GM21390 (cell line): ENCODE results near the gene TRAK1.
A peak's percentile ranks its signal among the peaks of the same experiment; 100 is the strongest.

Experiments used
- ATAC-seq: cut with Tn5 transposase; IDR thresholded peaks from one replicate; pipeline ENCODE4 v1.9.1; 2021; ENCODE audit not compliant: unreplicated experiment

Gene TRAK1

GRCh38 chr3:42228796-42229195, 137.6 kb downstream of the TRAK1 start:
- ATAC-seq, result no peak

- no peak for ATAC-seq
Observed at GRCh38 chr3:42229266-42229941, 138.2 kb downstream of the TRAK1 start.

GRCh38 chr3:42229942-42230688, 139.0 kb downstream of the TRAK1 start:
- ATAC-seq, result no peak

GRCh38 chr3:42230860-42231259, 139.7 kb downstream of the TRAK1 start:
- no peak for ATAC-seq

- ATAC-seq, result no peak
Observed at GRCh38 chr3:42235532-42235931, 144.4 kb downstream of the TRAK1 start.

GRCh38 chr3:42236611-42237010, 145.5 kb downstream of the TRAK1 start:
- no peak for ATAC-seq

GRCh38 chr3:42246091-42246490, 154.9 kb downstream of the TRAK1 start:
- ATAC-seq, result no peak

- ATAC-seq, result peak; percentile 42
Observed at GRCh38 chr3:42247576-42248027, 156.4 kb downstream of the TRAK1 start.

- ATAC-seq, result no peak
Observed at GRCh38 chr3:42250761-42251160, 159.6 kb downstream of the TRAK1 start.

GRCh38 chr3:42254566-42254965, 163.4 kb downstream of the TRAK1 start:
- ATAC-seq, result no peak

- ATAC-seq, result no peak
Observed at GRCh38 chr3:42256135-42256819, 165.1 kb downstream of the TRAK1 start.

GRCh38 chr3:42257007-42257406, 165.8 kb downstream of the TRAK1 start:
- ATAC-seq, result no peak

- ATAC-seq, result no peak
Observed at GRCh38 chr3:42262525-42262924, 171.4 kb downstream of the TRAK1 start.

- no peak for ATAC-seq
Observed at GRCh38 chr3:42263354-42264346, 172.5 kb downstream of the TRAK1 start.

- no peak for ATAC-seq
Observed at GRCh38 chr3:42264399-42265058, 173.4 kb downstream of the TRAK1 start.

GRCh38 chr3:42265059-42265991, 174.2 kb downstream of the TRAK1 start:
- no peak for ATAC-seq

GRCh38 chr3:42266085-42266484, 174.9 kb downstream of the TRAK1 start, which contains the start of gene CCK:
CCK (minus strand) TSS chr3:42266185; CDS start chr3:42263630, 2,555 bp downstream.
- no peak for ATAC-seq

GRCh38 chr3:42267878-42268277, 176.7 kb downstream of the TRAK1 start:
- no peak for ATAC-seq

GRCh38 chr3:42269647-42270046, 178.5 kb downstream of the TRAK1 start:
- no peak for ATAC-seq
